Keratinocyte (primary cell): Measurements from ENCODE around the gene GRIA1.

ENCODE experiments used
- EZH2 ChIP-seq: IDR thresholded peaks from one replicate; pipeline ENCODE4 v1.6.1; 2012; ENCODE audit warnings: inconsistent platforms, mild to moderate bottlenecking, low read length, moderate library complexity
- TF ChIP-seq, protein P1 (sequence below), 3 experiments: IDR thresholded peaks in 1 of 3; conservative IDR thresholded peaks in 1 of 3; optimal IDR thresholded peaks in 1 of 3; 2 replicates in 2 of 3; 3 replicates in 1 of 3; pipeline versions ENCODE3 to v1.5.1; 2011; ENCODE audit warnings: low read length in 3 of 3, mild to moderate bottlenecking in 3 of 3, moderate library complexity in 2 of 3, control low read depth in 1 of 3, inconsistent platforms in 1 of 3; ENCODE audit not compliant: insufficient read depth in 2 of 3; ENCODE audit errors: extremely low read depth in 1 of 3

- TF ChIP-seq, protein P1, sequence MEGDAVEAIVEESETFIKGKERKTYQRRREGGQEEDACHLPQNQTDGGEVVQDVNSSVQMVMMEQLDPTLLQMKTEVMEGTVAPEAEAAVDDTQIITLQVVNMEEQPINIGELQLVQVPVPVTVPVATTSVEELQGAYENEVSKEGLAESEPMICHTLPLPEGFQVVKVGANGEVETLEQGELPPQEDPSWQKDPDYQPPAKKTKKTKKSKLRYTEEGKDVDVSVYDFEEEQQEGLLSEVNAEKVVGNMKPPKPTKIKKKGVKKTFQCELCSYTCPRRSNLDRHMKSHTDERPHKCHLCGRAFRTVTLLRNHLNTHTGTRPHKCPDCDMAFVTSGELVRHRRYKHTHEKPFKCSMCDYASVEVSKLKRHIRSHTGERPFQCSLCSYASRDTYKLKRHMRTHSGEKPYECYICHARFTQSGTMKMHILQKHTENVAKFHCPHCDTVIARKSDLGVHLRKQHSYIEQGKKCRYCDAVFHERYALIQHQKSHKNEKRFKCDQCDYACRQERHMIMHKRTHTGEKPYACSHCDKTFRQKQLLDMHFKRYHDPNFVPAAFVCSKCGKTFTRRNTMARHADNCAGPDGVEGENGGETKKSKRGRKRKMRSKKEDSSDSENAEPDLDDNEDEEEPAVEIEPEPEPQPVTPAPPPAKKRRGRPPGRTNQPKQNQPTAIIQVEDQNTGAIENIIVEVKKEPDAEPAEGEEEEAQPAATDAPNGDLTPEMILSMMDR (optimal IDR thresholded peaks at IDR 0.05 in 1 of 3, IDR thresholded peaks at IDR 0.05 in 1 of 3, conservative IDR thresholded peaks at IDR 0.05 in 1 of 3; ENCODE audit: extremely low read depth in 1 of 3, insufficient read depth in 2 of 3, low read length in 3 of 3): no peak
- no peak for TF ChIP-seq EZH2
These were observed 167.7 kb downstream of the GRIA1 start for GRCh38 chr5:153658149-153658548.
